Astrocyte of the spinal cord (primary cell): ENCODE measurements around the gene TCTA.
A peak's percentile ranks its signal among the peaks of the same experiment; 100 is the strongest.

Experiments used
- DNase-seq: peaks from one replicate; pipeline ENCODE4 v3.0.0; 2011; ENCODE audit warnings: low read depth, low spot score
- H3K4me3 ChIP-seq: 2 replicates; pipeline ENCODE4 v1.5.1; 2011; ENCODE audit warnings: low read depth, mild to moderate bottlenecking, low read length, moderate library complexity
- CTCF ChIP-seq: IDR thresholded peaks from 2 replicates; pipeline ENCODE4 v1.5.1; 2012; ENCODE audit warnings: low read depth, mild to moderate bottlenecking, low read length, inconsistent platforms
- in situ Hi-C: cut with HindIII; loops from 2 replicates; pipeline ENCODE4 v1.10.0; 2017; ENCODE audit warnings: low sequenced_read_pairs

TCTA gene

GRCh38 chr3:49427586-49427985 is 15.4 kb downstream of the TCTA start:
- H3K4me3 ChIP-seq, result no peak overlapping the region
- in situ Hi-C loops, result no loop called here
- DNase-seq, result no peak

GRCh38 chr3:49428752-49429080 is 16.5 kb downstream of the TCTA start:
- TF ChIP-seq CTCF, result no peak
- H3K4me3 ChIP-seq, result peak overlapping the region; percentile 54
- in situ Hi-C loops, result no loop called here
- DNase-seq, result no peak

More at GRCh38 chr3:49427586-49427985, 15.4 kb downstream of the TCTA start:
- TF ChIP-seq CTCF, result no peak

- no peak overlapping the region for H3K4me3 ChIP-seq
- TF ChIP-seq CTCF, result no peak
- in situ Hi-C loops, result no loop called here
- DNase-seq, result no peak
These were observed 22.5 kb downstream of the TCTA start for GRCh38 chr3:49434731-49435130.

- no peak overlapping the region for H3K4me3 ChIP-seq
- in situ Hi-C loops, result no loop called here
- TF ChIP-seq CTCF, result no peak
- no peak for DNase-seq
These were observed 33.2 kb downstream of the TCTA start for GRCh38 chr3:49445391-49445790.

- no peak for TF ChIP-seq CTCF
- no peak for DNase-seq
- no peak overlapping the region for H3K4me3 ChIP-seq
- in situ Hi-C loops, result no loop called here
These were observed 41.4 kb downstream of the TCTA start for GRCh38 chr3:49453621-49454020.

- no peak for TF ChIP-seq CTCF
- DNase-seq, result no peak
- in situ Hi-C loops, result no loop called here
- no peak overlapping the region for H3K4me3 ChIP-seq
These were observed 42.2 kb downstream of the TCTA start for GRCh38 chr3:49454458-49454857.
